PC-3 (cell line): ENCODE results near the gene VSIG1. TPM values are rescaled to one million over a fixed set of nuclear protein-coding genes. Genes with fewer than 3 reads are reported as not detected.

Experiments used
- ATAC-seq: fragments of 200-7000 bp; cut with Tn5 transposase; 2 replicates; pipeline ENCODE4 v1.9.1; 2020; ENCODE audit warnings: mild to moderate bottlenecking, moderate library complexity
- BruUV-seq: library from RNA; stranded (reverse); fragments of 400-500 nt; replicated peaks from 2 replicates; lab custom pipeline; 2021; lab: Mats Ljungman, UMichigan
- CTCF ChIA-PET: fragments of 300-600 bp; sonication (Branson Sonifier 250); formaldehyde crosslinking; loops from one replicate; lab custom pipeline; 2022; ENCODE audit warnings: antibody characterized with exemption; lab: Charles Lee
- POLR2A ChIA-PET: fragments of 300-600 bp; sonication (Branson Sonifier 250); formaldehyde crosslinking; loops from one replicate; lab custom pipeline; 2022; ENCODE audit warnings: antibody characterized with exemption; ENCODE audit not compliant: unreplicated experiment; lab: Charles Lee
- DNase-seq: peaks from one replicate; pipeline ENCODE4 v3.0.0-alpha.2; 2015
- H2AFZ ChIP-seq: fragments of 300-600 bp; sonication (generic); 2 replicates; pipeline ENCODE4 v1.6.0; 2016; ENCODE audit warnings: antibody characterized with exemption, low read length
- H3F3A ChIP-seq: fragments of 300-600 bp; sonication (generic); one replicate; pipeline ENCODE4 v1.6.0; 2017; ENCODE audit warnings: antibody characterized with exemption, low read length, control low read depth, mild to moderate bottlenecking; ENCODE audit not compliant: unreplicated experiment
- H3K27ac ChIP-seq: fragments of 300-600 bp; sonication (generic); 2 replicates; pipeline ENCODE4 v1.5.1; 2016; ENCODE audit warnings: mild to moderate bottlenecking, low read length
- H3K27me3 ChIP-seq: fragments of 300-600 bp; sonication (generic); 2 replicates; pipeline ENCODE4 v1.6.1; 2016; ENCODE audit warnings: low read length, mixed read lengths
- H3K36me3 ChIP-seq: fragments of 300-600 bp; sonication (generic); 2 replicates; pipeline ENCODE4 v1.6.1; 2016; ENCODE audit warnings: low read depth, mixed run types, low read length, mixed read lengths
- H3K4me1 ChIP-seq: fragments of 300-600 bp; sonication (generic); 2 replicates; pipeline ENCODE4 v1.5.1; 2016; ENCODE audit warnings: low read length; ENCODE audit not compliant: insufficient read depth
- H3K4me2 ChIP-seq: fragments of 300-600 bp; sonication (generic); 2 replicates; pipeline ENCODE4 v1.6.0; 2016; ENCODE audit warnings: low read length
- H3K4me3 ChIP-seq: fragments of 300-600 bp; sonication (generic); 2 replicates; pipeline ENCODE4 v1.5.1; 2016; ENCODE audit warnings: mild to moderate bottlenecking, low read length, mixed read lengths
- H3K79me2 ChIP-seq: fragments of 300-600 bp; sonication (generic); 2 replicates; pipeline ENCODE4 v1.6.1; 2017; ENCODE audit warnings: low read length, mixed read lengths
- H3K9ac ChIP-seq: fragments of 300-600 bp; sonication (generic); 2 replicates; pipeline ENCODE4 v1.6.0; 2016; ENCODE audit warnings: mild to moderate bottlenecking, low read length
- H3K9me2 ChIP-seq: fragments of 300-600 bp; sonication (generic); replicated peaks from 2 replicates; pipeline ENCODE4 v1.6.1; 2016; ENCODE audit warnings: mixed run types, low read length, mixed read lengths
- H3K9me3 ChIP-seq: fragments of 300-600 bp; sonication (generic); 2 replicates; pipeline ENCODE4 v1.6.1; 2016; ENCODE audit warnings: low read length, mixed read lengths
- H4K20me1 ChIP-seq: fragments of 300-600 bp; sonication (generic); 2 replicates; pipeline ENCODE4 v1.6.1; 2016; ENCODE audit warnings: low read length, mixed read lengths
- EZH2 ChIP-seq: fragments of 300-600 bp; sonication (generic); IDR thresholded peaks from one replicate; pipeline ENCODE4 v1.6.1; 2017; ENCODE audit warnings: antibody characterized with exemption, mild to moderate bottlenecking, low read length; ENCODE audit not compliant: unreplicated experiment
- EZH2phosphoT487 ChIP-seq: fragments of 300-600 bp; sonication (generic); IDR thresholded peaks from 2 replicates; pipeline ENCODE4 v1.6.1; 2018; ENCODE audit warnings: mild to moderate bottlenecking, antibody characterized with exemption, low read length, borderline replicate concordance
- intact Hi-C: fragments of 100-400 bp; cut with micrococcal nuclease; formaldehyde crosslinking; loops from 2 replicates; pipeline ENCODE4 v1.9.0; 2023
- total RNA-seq: library from RNA; depleted of rRNA; stranded (reverse); fragments of >200 nt; gene quantifications from 2 replicates; pipeline ENCODE4 v1.2.3, GENCODE V29; 2014
- TF ChIP-seq, protein P1 (sequence below): fragments of 300-600 bp; sonication (generic); conservative IDR thresholded peaks from 2 replicates; pipeline ENCODE4 v1.5.1; 2017; ENCODE audit warnings: antibody characterized with exemption, low read depth, mild to moderate bottlenecking, low read length

VSIG1 gene
- total RNA-seq, 1 experiment from 2014 or later, result 0.84 TPM

DNA sequence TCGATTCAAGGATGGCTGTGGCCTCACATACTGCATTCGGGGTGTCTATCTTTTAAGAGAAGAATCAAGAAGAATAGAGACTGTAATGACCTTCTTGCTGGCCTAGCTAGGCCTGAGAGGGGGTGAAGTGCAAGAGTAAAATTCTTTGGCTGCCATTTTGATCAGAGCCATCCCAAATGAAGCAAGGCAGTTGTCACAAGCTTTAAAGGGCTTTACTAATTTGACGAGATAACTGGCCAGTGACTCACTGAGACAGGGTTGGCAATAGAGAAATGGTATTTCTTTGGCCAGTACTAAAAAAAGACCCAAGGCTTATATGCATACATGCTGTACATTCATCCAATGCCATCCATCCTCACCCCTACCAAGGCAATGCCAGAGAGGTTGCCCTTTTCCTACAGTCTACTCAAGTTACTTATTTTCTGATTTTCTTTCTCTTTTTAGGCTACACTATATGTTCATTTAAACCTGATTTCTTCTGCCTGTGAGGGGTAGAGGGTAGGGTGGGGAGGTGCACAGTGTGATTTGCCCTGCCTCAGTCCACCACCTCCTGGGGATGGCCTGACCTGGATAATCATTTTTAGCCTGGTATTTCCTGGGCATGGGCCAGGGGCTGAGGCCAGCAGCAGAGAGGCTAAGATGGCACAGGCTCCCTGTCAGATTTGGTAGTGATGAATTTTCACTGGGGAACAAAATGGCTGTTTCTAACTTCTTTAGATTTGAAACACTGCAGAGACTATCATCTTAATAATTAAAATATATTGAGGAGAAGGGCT is 78.9 kb downstream of the VSIG1 start:
- no peaks in the 10 kb centered on the region for H3F3A ChIP-seq
- CTCF ChIA-PET, result no interaction called here
- intact Hi-C loops, result no loop called here
- no peak overlapping the region for H2AFZ ChIP-seq
- no peaks in the 10 kb centered on the region for H3K79me2 ChIP-seq
- no peak overlapping the region for H3K4me3 ChIP-seq
- no peak overlapping the region for H3K27ac ChIP-seq
- no peaks in the 10 kb centered on the region for H3K4me1 ChIP-seq
- TF ChIP-seq EZH2 (no peak), EZH2phosphoT487 (no peak)
- TF ChIP-seq, protein P1, sequence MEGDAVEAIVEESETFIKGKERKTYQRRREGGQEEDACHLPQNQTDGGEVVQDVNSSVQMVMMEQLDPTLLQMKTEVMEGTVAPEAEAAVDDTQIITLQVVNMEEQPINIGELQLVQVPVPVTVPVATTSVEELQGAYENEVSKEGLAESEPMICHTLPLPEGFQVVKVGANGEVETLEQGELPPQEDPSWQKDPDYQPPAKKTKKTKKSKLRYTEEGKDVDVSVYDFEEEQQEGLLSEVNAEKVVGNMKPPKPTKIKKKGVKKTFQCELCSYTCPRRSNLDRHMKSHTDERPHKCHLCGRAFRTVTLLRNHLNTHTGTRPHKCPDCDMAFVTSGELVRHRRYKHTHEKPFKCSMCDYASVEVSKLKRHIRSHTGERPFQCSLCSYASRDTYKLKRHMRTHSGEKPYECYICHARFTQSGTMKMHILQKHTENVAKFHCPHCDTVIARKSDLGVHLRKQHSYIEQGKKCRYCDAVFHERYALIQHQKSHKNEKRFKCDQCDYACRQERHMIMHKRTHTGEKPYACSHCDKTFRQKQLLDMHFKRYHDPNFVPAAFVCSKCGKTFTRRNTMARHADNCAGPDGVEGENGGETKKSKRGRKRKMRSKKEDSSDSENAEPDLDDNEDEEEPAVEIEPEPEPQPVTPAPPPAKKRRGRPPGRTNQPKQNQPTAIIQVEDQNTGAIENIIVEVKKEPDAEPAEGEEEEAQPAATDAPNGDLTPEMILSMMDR, result no peak
- H3K9me2 ChIP-seq, result no peaks in the 10 kb centered on the region
- H3K36me3 ChIP-seq, result peaks cover 5% of the 10 kb centered on the region; the same call in 1 of the 2 replicates
- no peaks in the 10 kb centered on the region for H3K9me3 ChIP-seq
- no TSS peak for BruUV-seq
- no peak for ATAC-seq
- POLR2A ChIA-PET, result no interaction called here
- no peaks in the 10 kb centered on the region for H3K27me3 ChIP-seq
- no peak overlapping the region for H3K9ac ChIP-seq
- no peaks in the 10 kb centered on the region for H4K20me1 ChIP-seq
- DNase-seq, result no peak
- no peak overlapping the region for H3K4me2 ChIP-seq

DNA sequence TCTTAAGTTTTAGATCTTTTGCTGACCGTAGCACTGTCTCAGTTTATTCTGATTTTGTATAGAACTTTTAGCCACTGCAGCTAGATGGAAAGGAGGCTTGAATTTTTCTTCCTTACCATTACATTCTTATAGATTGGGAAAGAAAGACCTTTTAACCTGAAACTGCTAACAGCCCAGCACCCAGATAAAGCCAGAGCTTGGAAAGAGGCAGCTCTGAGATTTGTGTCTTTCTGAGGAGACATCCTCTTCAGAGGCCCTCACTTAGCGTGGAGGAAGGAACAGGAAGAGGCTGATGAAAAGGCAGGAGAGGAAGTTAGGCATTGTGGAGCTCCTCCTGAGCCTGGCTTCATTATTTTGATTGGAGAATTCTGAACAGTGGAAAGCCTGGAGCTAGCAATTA is 81.8 kb downstream of the VSIG1 start:
- no peaks in the 10 kb centered on the region for H3K9me2 ChIP-seq
- no peaks in the 10 kb centered on the region for H3F3A ChIP-seq
- intact Hi-C loops, result no loop called here
- H3K9me3 ChIP-seq, result no peaks in the 10 kb centered on the region
- no peaks in the 10 kb centered on the region for H3K79me2 ChIP-seq
- H3K4me3 ChIP-seq, result no peak overlapping the region
- no peaks in the 10 kb centered on the region for H4K20me1 ChIP-seq
- BruUV-seq, result no TSS peak
- H2AFZ ChIP-seq, result no peak overlapping the region
- DNase-seq (no peak), ATAC-seq (no peak)
- peaks cover 10% of the 10 kb centered on the region for H3K4me1 ChIP-seq
- no peak overlapping the region for H3K9ac ChIP-seq
- ChIA-PET CTCF (interaction anchor here (0.5 kb wide), 1 partner anchor 104 kb away, joined by 3 read pairs; no protein-coding TSS in a partner anchor), POLR2A (no interaction called here)
- peaks cover 5% of the 10 kb centered on the region; the same call in 1 of the 2 replicates for H3K36me3 ChIP-seq
- no peak overlapping the region for H3K4me2 ChIP-seq
- no peak overlapping the region for H3K27ac ChIP-seq
- TF ChIP-seq, protein P1, result no peak
- TF ChIP-seq EZH2phosphoT487, result no peak
- TF ChIP-seq EZH2, result no peak
- H3K27me3 ChIP-seq, result no peaks in the 10 kb centered on the region

GRCh38 chrX:108127152-108127551 is 82.3 kb downstream of the VSIG1 start:
- no TSS peak for BruUV-seq
- Histone ChIP-seq H4K20me1 (no peaks in the 10 kb centered on the region), H3F3A (no peaks in the 10 kb centered on the region), H3K36me3 (peaks cover 5% of the 10 kb centered on the region; the same call in 1 of the 2 replicates), H3K79me2 (no peaks in the 10 kb centered on the region), H3K9me3 (no peaks in the 10 kb centered on the region), H3K27ac (no peak overlapping the region), H3K27me3 (no peaks in the 10 kb centered on the region), H2AFZ (no peak overlapping the region), H3K4me2 (no peak overlapping the region), H3K9me2 (no peaks in the 10 kb centered on the region), H3K9ac (no peak overlapping the region), H3K4me1 (peaks cover 15% of the 10 kb centered on the region), H3K4me3 (no peak overlapping the region)
- POLR2A ChIA-PET, result no interaction called here
- ATAC-seq, result no peak
- no peak for DNase-seq
- CTCF ChIA-PET, result interaction anchor here (0.5 kb wide), 1 partner anchor 104 kb away, joined by 3 read pairs; no protein-coding TSS in a partner anchor
- intact Hi-C loops, result no loop called here
- TF ChIP-seq, protein P1, result no peak
- TF ChIP-seq EZH2phosphoT487, result no peak
- no peak for TF ChIP-seq EZH2
